ENCODE measurements around the gene SCN3B.

SCN3B gene

DNA sequence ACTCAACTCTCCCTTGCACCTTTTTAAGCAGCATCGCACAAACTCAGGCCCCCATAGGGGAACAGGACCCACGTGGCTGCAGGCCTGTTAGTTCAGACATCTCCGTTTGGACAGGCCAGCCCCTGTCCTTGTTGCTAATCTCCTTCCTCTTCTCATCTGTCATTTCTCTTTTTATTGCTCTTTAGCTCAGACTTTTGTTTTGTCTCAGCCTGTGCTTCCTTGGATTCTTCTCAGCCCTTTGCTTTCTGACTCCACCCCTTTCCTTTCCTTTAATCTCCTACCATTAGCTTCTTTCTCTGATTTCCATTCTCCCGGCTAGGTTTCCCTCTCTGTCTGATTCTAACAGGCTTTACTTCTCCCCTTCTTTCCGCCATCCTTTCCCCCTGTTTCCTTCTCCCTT is 68.7 kb downstream of the SCN3B start:
- POLR2A ChIA-PET: no interaction called here
- DNase-seq: no peak
- CTCF ChIA-PET: interaction anchor here (2.4 kb wide), 1 partner anchor 9 kb away, joined by 14 read pairs; no protein-coding TSS in a partner anchor
- no peaks in the 10 kb centered on the region for H3K27me3 ChIP-seq (replicated peaks in 2 of 5; ENCODE audit: control insufficient read depth in 4 of 5, insufficient read depth in 5 of 5, low read length in 4 of 5)
- 91% methylated on average over 5 of the region's 5 CpGs for WGBS (ENCODE audit: insufficient coverage)
- peaks cover 0 to 3% (median 0%) of the 10 kb centered on the region in 4 experiments for H3K36me3 ChIP-seq (ENCODE audit: control insufficient read depth in 4 of 4, insufficient read depth in 4 of 4, low read length in 3 of 4)
- H3K4me1 ChIP-seq (ENCODE audit: control extremely low read depth in 1 of 4, control insufficient read depth in 4 of 4, insufficient read depth in 4 of 4, low read length in 3 of 4): peaks cover 0 to under 1% (median 0%) of the 10 kb centered on the region in 4 experiments
- no peaks in the 10 kb centered on the region for H3K9me3 ChIP-seq (ENCODE audit: control extremely low read depth in 1 of 5, control insufficient read depth in 4 of 5, insufficient read depth in 2 of 5, low read depth in 1 of 5, low read length in 4 of 5)
- no peak overlapping the region for H3K27ac ChIP-seq (ENCODE audit: insufficient read depth in 1 of 2, low read depth in 1 of 2, low read length in 2 of 2, poor library complexity in 1 of 2, severe bottlenecking in 2 of 2)
- no peak overlapping the region for H3K4me3 ChIP-seq (ENCODE audit: control insufficient read depth in 1 of 7, extremely low read depth in 1 of 7, insufficient read depth in 4 of 7, low read depth in 2 of 7, low read length in 6 of 7)

DNA sequence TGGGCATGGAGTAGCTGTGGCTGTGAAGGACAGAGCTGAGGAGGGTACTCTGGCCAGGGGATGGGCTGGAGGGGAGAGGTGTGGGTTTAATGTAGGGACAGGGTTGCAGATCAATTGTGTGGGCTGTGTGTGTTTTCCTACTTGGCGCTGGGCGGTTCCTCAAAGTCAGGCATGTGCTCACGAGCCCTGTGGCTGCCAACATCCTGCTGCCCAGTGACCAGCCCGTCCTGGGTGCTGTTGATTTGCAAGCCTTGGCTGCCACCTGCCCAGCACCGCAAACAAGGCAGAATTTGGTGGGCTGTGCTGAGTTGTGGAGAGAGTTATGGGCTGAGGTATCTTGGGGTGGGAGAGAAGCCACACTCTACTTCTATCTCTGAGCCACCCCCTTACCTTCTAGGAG is 69.2 kb downstream of the SCN3B start:
- DNase-seq: no peak
- no peak overlapping the region for H3K4me3 ChIP-seq (ENCODE audit: control insufficient read depth in 1 of 7, extremely low read depth in 1 of 7, insufficient read depth in 4 of 7, low read depth in 2 of 7, low read length in 6 of 7)
- ChIA-PET POLR2A (no interaction called here), CTCF (interaction anchor here (2.4 kb wide), 1 partner anchor 9 kb away, joined by 14 read pairs; no protein-coding TSS in a partner anchor)
- no peaks in the 10 kb centered on the region for H3K9me3 ChIP-seq (ENCODE audit: control extremely low read depth in 1 of 5, control insufficient read depth in 4 of 5, insufficient read depth in 2 of 5, low read depth in 1 of 5, low read length in 4 of 5)
- H3K27ac ChIP-seq (ENCODE audit: insufficient read depth in 1 of 2, low read depth in 1 of 2, low read length in 2 of 2, poor library complexity in 1 of 2, severe bottlenecking in 2 of 2): no peak overlapping the region
- H3K27me3 ChIP-seq (replicated peaks in 2 of 5; ENCODE audit: control insufficient read depth in 4 of 5, insufficient read depth in 5 of 5, low read length in 4 of 5): no peaks in the 10 kb centered on the region
- WGBS (ENCODE audit: insufficient coverage): 95% methylated on average over 5 of the region's 5 CpGs
- peaks cover 0 to 5% (median 0%) of the 10 kb centered on the region in 4 experiments for H3K4me1 ChIP-seq (ENCODE audit: control extremely low read depth in 1 of 4, control insufficient read depth in 4 of 4, insufficient read depth in 4 of 4, low read length in 3 of 4)
- peaks cover 0 to 3% (median 0%) of the 10 kb centered on the region in 4 experiments for H3K36me3 ChIP-seq (ENCODE audit: control insufficient read depth in 4 of 4, insufficient read depth in 4 of 4, low read length in 3 of 4)

DNA sequence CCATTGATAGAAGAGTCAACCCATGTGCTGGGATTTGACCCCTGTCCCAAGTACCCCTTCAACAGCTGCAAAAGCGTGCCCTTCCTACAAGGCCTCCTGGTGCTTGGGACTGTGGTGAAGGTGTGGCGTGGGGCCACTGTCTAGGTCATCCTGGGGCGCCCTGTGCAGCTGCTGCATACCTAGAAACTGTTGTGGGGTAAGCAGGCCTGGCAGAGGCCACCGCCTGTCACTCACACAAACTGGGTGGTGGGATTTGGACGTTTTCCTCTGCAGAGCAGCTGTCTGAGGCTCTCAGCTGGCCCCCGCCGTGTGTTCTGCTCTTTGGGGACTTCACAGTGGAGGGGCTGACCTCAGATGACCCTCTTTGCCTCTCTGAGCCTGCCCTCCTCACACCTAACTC is 69.7 kb downstream of the SCN3B start:
- H3K4me1 ChIP-seq (ENCODE audit: control extremely low read depth in 1 of 4, control insufficient read depth in 4 of 4, insufficient read depth in 4 of 4, low read length in 3 of 4): peaks cover 0 to 6% (median 0%) of the 10 kb centered on the region in 4 experiments
- ChIA-PET POLR2A (no interaction called here), CTCF (interaction anchor here (0.8 to 2.4 kb wide), 2 partner anchors 8 to 123 kb away, joined by 4 to 14 read pairs; no protein-coding TSS in a partner anchor)
- H3K4me3 ChIP-seq (ENCODE audit: control insufficient read depth in 1 of 7, extremely low read depth in 1 of 7, insufficient read depth in 4 of 7, low read depth in 2 of 7, low read length in 6 of 7): no peak overlapping the region
- 93% methylated on average over 5 of the region's 7 CpGs for WGBS (ENCODE audit: insufficient coverage)
- no peak for DNase-seq
- H3K9me3 ChIP-seq (ENCODE audit: control extremely low read depth in 1 of 5, control insufficient read depth in 4 of 5, insufficient read depth in 2 of 5, low read depth in 1 of 5, low read length in 4 of 5): no peaks in the 10 kb centered on the region
- H3K27me3 ChIP-seq (replicated peaks in 2 of 5; ENCODE audit: control insufficient read depth in 4 of 5, insufficient read depth in 5 of 5, low read length in 4 of 5): no peaks in the 10 kb centered on the region
- H3K36me3 ChIP-seq (ENCODE audit: control insufficient read depth in 4 of 4, insufficient read depth in 4 of 4, low read length in 3 of 4): peaks cover 0 to 3% (median 0%) of the 10 kb centered on the region in 4 experiments
- no peak overlapping the region for H3K27ac ChIP-seq (ENCODE audit: insufficient read depth in 1 of 2, low read depth in 1 of 2, low read length in 2 of 2, poor library complexity in 1 of 2, severe bottlenecking in 2 of 2)

DNA sequence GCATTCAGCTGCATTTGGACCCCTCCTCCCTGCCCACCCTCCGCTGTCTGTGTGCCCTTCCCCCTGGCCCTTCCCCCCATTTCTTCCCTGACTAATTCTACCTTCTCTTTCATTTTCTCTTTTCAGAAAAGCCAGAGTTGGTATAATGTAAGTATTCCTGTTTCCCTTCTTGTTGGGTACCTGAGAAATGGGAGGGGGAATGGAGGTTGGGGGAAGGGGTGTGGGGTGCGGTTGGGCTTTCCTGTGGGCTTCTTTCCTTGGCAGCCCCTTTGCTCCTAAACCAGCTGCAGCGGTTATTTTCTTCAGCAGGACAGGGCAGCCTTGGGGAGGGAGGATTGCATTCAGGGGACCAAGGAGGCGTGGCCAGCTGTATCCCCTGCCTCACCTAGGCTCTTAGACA is 70.2 kb downstream of the SCN3B start:
- H3K27ac ChIP-seq (ENCODE audit: insufficient read depth in 1 of 2, low read depth in 1 of 2, low read length in 2 of 2, poor library complexity in 1 of 2, severe bottlenecking in 2 of 2): no peak overlapping the region
- H3K9me3 ChIP-seq (ENCODE audit: control extremely low read depth in 1 of 5, control insufficient read depth in 4 of 5, insufficient read depth in 2 of 5, low read depth in 1 of 5, low read length in 4 of 5): no peaks in the 10 kb centered on the region
- no peaks in the 10 kb centered on the region for H3K27me3 ChIP-seq (replicated peaks in 2 of 5; ENCODE audit: control insufficient read depth in 4 of 5, insufficient read depth in 5 of 5, low read length in 4 of 5)
- H3K4me3 ChIP-seq (ENCODE audit: control insufficient read depth in 1 of 7, extremely low read depth in 1 of 7, insufficient read depth in 4 of 7, low read depth in 2 of 7, low read length in 6 of 7): no peak overlapping the region
- H3K36me3 ChIP-seq (ENCODE audit: control insufficient read depth in 4 of 4, insufficient read depth in 4 of 4, low read length in 3 of 4): peaks cover 0 to 3% (median 0%) of the 10 kb centered on the region in 4 experiments
- H3K4me1 ChIP-seq (ENCODE audit: control extremely low read depth in 1 of 4, control insufficient read depth in 4 of 4, insufficient read depth in 4 of 4, low read length in 3 of 4): peaks cover 0 to 6% (median 0%) of the 10 kb centered on the region in 4 experiments
- WGBS (ENCODE audit: insufficient coverage): 90% methylated on average over 2 of the region's 4 CpGs
- CTCF ChIA-PET: interaction anchor here (0.8 to 2.4 kb wide), 2 partner anchors 8 to 124 kb away, joined by 4 to 14 read pairs; no protein-coding TSS in a partner anchor
- DNase-seq: no peak
- POLR2A ChIA-PET: no interaction called here

DNA sequence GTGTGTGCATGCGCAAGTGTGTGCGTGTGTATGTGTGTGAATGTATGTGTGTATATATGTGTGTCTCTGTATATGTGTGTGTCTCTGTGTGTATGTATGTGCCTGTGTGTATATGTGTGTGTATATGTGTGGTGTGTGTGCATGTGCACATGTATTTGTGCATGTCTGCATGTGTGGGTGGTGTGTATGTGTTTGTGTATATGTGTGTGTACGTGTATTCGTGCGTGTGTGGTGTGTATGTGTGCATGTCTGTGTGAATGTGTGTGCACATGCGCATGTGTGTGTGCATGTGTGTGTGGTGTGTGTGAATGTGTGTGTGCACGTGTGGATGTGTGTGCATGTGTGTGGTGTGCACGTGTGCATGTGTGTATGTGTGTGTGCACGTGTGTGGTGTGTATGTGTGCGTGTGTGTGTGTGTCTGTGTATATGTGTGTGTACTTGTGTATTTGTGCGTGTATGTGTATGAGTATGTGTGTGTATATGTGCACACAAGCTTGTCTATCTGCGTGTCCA is 71.4 kb downstream of the SCN3B start:
- Histone ChIP-seq H3K4me1 (ENCODE audit: control extremely low read depth in 1 of 4, control insufficient read depth in 4 of 4, insufficient read depth in 4 of 4, low read length in 3 of 4) (peaks cover 0 to 6% (median 0%) of the 10 kb centered on the region in 4 experiments), H3K27ac (ENCODE audit: insufficient read depth in 1 of 2, low read depth in 1 of 2, low read length in 2 of 2, poor library complexity in 1 of 2, severe bottlenecking in 2 of 2) (no peak overlapping the region), H3K4me3 (ENCODE audit: control insufficient read depth in 1 of 7, extremely low read depth in 1 of 7, insufficient read depth in 4 of 7, low read depth in 2 of 7, low read length in 6 of 7) (no peak overlapping the region), H3K9me3 (ENCODE audit: control extremely low read depth in 1 of 5, control insufficient read depth in 4 of 5, insufficient read depth in 2 of 5, low read depth in 1 of 5, low read length in 4 of 5) (no peaks in the 10 kb centered on the region), H3K27me3 (replicated peaks in 2 of 5; ENCODE audit: control insufficient read depth in 4 of 5, insufficient read depth in 5 of 5, low read length in 4 of 5) (no peaks in the 10 kb centered on the region), H3K36me3 (ENCODE audit: control insufficient read depth in 4 of 4, insufficient read depth in 4 of 4, low read length in 3 of 4) (peaks cover 0 to 3% (median 0%) of the 10 kb centered on the region in 4 experiments)
- ChIA-PET POLR2A (no interaction called here), CTCF (interaction anchor here (0.6 kb wide), 1 partner anchor 52 kb away, joined by 3 read pairs; no protein-coding TSS in a partner anchor)
- WGBS (ENCODE audit: insufficient coverage): 98% methylated on average over 10 of the region's 12 CpGs
- no peak for DNase-seq

DNA sequence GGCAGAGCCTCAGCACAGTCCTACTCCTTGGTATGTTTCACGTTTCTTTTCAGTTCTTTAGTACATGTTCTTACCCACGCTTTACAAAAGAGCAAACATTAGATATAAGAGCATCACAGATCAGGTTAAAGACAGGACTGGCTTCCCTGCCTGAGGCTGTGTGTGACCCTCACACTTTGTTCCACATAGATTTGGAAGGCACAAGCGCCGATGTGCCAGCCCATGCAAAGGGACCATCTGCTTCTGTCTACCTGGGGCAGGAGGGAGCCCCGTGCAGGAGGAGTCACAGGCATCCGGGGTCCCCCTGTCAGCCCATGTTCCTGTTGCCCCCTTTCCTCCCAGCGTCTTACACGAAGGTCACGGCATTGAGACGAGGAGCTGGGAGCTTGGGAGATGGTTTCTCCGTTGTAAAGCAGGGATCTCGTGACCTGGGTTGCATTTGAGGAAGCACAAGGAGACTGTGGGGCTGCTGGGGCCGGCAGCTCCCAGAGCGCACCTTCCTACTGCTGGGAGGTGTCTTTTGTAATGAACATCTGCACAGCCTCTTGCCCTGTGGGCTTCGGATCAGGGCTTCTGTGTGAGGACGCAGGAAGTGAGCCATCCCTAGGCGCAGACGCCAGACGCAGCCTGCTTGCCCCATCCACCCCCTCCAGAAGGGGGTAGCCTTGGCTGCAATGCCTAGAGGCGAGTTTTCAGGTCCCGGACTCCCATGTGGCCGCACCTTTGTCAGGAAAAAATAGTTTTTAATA is 72.6 kb downstream of the SCN3B start:
- H3K27ac ChIP-seq (ENCODE audit: insufficient read depth in 1 of 2, low read depth in 1 of 2, low read length in 2 of 2, poor library complexity in 1 of 2, severe bottlenecking in 2 of 2): no peak overlapping the region
- H3K36me3 ChIP-seq (ENCODE audit: control insufficient read depth in 4 of 4, insufficient read depth in 4 of 4, low read length in 3 of 4): peaks cover 0 to 3% (median 0%) of the 10 kb centered on the region in 4 experiments
- no peak overlapping the region for H3K4me3 ChIP-seq (ENCODE audit: control insufficient read depth in 1 of 7, extremely low read depth in 1 of 7, insufficient read depth in 4 of 7, low read depth in 2 of 7, low read length in 6 of 7)
- DNase-seq: no peak
- H3K4me1 ChIP-seq (ENCODE audit: control extremely low read depth in 1 of 4, control insufficient read depth in 4 of 4, insufficient read depth in 4 of 4, low read length in 3 of 4): peaks cover 0 to 8% (median 2%) of the 10 kb centered on the region in 4 experiments
- CTCF ChIA-PET: interaction anchor here (0.6 to 2.5 kb wide), 3 partner anchors 51 to 130 kb away, joined by 3 to 8 read pairs (median 3); no protein-coding TSS in a partner anchor
- no peaks in the 10 kb centered on the region for H3K9me3 ChIP-seq (ENCODE audit: control extremely low read depth in 1 of 5, control insufficient read depth in 4 of 5, insufficient read depth in 2 of 5, low read depth in 1 of 5, low read length in 4 of 5)
- H3K27me3 ChIP-seq (replicated peaks in 2 of 5; ENCODE audit: control insufficient read depth in 4 of 5, insufficient read depth in 5 of 5, low read length in 4 of 5): no peaks in the 10 kb centered on the region
- POLR2A ChIA-PET: no interaction called here
- 98% methylated on average over 20 of the region's 22 CpGs for WGBS (ENCODE audit: insufficient coverage)
